Epithelial cell of prostate (primary cell): ENCODE measurements around the gene GDPD4.

Source experiments
- DNase-seq: peaks from one replicate; pipeline ENCODE4 v3.0.0-alpha.2; 2011; ENCODE audit warnings: low read depth, low spot score
- H3K27ac ChIP-seq: fragments of 450-650 bp; 2 replicates; pipeline ENCODE4 v1.5.1; 2017; ENCODE audit warnings: mild to moderate bottlenecking

The GDPD4 gene

DNA sequence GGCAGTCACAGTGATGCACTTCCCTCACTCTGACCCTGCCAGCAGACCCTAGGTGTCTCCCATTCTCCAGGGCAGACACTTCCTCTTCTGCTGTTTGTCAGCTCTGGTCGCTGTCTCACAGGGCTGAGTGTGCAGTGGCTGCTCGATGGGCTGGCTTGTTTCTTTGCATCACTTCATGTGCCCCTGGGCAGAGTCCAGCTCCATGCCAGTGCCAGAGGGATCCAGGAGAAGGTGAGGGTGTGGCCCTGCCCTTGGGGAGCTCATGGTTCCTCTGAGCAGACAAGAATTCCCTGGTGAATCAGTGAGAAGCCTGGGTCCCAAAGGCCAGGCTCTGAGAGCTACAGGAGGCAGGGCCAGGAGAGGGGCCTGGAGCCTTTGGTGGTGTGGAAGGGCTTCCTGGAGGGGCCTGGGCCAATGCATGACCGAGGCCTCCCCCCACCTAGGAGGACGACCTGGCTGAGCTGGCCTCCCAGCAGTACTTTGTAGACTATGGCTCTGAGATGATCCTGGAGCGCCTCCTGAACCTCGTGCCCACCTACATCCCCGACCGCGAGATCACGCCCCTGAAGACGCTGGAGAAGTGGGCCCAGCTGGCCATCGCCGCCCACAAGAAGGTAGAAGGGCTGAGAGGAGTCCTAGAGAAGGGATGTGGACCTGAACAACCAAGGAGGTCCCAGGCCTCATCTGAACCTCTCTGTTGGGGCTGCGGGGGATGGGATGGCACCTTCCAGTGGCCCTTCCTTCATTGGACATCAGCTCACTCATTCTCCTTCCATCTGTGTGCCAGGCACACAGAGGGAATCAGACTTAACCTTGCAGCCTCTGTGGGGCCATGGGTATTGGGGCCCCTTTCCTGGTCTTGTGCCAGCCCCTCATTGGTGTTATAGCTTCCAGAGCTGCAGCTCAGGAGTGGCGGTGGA lies 107.3 kb downstream of the GDPD4 start:
- DNase-seq: no peak
- no peak overlapping the region for H3K27ac ChIP-seq

DNA sequence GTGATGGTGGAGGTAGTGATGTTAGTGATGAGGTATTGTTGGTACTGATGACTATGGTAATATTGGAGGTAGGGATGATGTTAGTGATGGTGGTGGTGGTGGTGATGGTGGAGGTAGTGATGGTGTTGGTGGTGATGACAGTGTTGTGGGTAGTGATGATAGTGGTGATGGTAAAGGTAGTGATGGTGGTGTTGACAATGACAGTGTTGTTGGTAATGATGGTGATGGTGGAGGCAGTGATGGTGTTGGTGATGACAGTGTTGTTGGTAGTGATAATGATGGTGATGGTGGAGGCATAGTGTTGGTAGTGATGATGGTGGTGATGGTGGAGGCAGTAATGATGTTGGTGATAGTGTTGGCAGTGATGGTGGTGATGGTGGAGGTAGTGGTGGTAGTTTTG lies 108.3 kb downstream of the GDPD4 start:
- H3K27ac ChIP-seq: no peak overlapping the region
- no peak for DNase-seq

DNA sequence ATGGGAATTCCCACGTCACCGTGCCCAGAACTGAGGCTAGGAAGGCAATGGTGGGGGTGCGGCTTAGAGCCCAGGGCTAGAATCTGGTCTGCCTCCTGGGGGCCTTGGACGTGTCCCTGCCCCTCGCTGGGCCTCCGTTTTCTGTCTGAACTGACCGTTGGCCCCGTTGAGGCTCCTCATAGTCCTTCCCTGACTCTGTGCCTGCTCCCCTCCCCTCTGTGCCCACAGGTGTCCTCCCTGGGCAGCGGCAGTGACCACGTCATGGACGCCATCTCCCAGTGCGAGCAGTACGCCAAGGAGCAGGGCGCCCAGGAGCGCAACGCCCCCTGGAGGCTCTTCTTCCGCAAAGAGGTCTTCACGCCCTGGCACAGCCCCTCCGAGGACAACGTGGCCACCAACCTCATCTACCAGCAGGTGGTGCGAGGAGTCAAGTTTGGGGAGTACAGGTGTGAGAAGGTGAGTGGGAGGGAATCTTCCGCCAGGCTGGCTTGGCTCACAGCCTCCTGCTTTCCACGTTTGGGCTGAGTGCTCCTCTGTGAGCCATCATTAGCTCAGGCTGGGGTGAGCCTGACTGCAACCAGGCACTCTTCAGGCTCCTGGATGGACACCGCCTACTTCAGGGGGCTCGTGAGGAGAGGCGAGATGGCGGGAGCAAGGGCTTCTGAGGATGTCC lies 109.5 kb downstream of the GDPD4 start:
- peak; percentile 55 for DNase-seq
- peak overlapping the region; percentile 2 for H3K27ac ChIP-seq

DNA sequence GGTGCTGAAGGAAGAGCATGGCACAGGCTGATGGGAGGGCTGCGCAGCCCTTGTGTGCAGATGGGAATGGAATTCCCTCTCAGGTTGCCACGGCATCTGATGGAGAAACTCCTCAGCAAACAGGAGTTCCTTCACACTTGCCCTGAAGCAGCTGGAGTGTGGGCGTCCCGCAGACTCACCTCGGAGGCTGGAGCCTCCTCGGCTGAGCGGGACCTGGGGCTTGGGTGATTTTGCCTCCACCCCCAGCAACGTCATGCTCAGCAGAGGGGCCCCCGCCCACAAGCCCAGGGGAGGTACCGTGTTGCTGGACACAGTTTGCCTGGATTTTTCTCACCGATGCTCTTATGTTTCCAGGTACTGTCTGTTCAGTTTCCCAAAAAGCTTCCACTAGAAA lies 110.1 kb downstream of the GDPD4 start:
- H3K27ac ChIP-seq: peak overlapping the region; percentile 2
- no peak for DNase-seq

DNA sequence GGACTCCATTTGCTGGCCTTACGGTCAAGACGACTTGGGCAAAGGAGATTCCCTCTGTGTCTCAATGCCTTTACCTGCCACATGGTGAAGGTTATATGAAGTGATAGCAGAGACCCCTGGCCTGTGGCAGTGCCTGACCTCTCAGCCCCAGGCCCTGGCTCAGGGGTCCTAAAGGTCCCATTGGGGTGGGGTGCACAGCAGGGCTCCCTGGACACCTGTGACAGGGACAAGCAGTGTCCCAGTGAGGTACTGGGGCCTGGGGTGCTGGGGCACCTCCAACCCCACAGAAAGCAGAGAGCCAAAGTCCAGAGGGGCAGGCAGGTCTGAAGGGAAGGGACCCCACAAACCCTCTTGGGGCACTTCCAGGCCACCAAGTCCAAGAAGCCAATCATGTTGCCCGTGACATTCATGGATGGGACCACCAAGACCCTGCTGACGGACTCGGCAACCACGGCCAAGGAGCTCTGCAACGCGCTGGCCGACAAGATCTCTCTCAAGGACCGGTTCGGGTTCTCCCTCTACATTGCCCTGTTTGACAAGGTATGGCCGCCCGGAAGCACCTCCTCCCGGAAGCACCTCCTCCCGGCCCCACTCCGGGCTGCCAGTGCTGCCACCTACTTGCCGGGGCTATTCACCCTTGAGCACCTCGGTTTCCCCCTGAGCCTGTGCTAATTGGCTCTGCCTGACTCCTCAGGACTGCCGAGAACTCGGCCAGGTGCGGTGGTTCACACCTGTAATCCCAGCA lies 111.0 kb downstream of the GDPD4 start:
- H3K27ac ChIP-seq: no peak overlapping the region
- DNase-seq: no peak

DNA sequence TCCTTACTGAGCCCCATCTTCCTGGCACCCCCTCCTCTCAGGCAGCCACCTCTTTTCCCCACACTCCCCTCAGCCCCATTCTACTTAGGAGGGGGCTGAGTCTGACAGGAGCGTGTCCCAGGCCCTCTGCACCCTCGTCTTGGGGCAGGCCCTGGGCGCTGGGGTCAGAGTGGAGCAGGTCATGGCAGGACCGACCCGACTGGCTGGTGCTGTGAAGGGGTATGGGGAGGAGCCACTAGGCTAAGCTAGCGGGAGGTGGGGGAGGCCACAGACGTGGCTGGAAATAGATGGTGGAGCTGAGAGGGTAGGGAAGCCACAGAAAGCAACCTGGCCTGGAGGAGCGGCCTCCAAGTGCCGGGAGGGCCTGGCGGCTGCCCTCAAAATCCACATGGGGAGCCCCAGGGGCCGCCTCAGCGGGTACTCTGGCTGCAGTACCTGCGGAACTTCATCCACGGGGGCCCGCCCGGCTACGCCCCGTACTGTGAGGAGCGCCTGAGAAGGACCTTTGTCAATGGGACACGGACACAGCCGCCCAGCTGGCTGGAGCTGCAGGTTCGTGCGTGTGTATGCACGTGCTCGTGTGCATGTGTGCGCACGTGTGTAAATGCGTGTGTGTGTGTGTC lies 111.8 kb downstream of the GDPD4 start:
- no peak overlapping the region for H3K27ac ChIP-seq
- no peak for DNase-seq

DNA sequence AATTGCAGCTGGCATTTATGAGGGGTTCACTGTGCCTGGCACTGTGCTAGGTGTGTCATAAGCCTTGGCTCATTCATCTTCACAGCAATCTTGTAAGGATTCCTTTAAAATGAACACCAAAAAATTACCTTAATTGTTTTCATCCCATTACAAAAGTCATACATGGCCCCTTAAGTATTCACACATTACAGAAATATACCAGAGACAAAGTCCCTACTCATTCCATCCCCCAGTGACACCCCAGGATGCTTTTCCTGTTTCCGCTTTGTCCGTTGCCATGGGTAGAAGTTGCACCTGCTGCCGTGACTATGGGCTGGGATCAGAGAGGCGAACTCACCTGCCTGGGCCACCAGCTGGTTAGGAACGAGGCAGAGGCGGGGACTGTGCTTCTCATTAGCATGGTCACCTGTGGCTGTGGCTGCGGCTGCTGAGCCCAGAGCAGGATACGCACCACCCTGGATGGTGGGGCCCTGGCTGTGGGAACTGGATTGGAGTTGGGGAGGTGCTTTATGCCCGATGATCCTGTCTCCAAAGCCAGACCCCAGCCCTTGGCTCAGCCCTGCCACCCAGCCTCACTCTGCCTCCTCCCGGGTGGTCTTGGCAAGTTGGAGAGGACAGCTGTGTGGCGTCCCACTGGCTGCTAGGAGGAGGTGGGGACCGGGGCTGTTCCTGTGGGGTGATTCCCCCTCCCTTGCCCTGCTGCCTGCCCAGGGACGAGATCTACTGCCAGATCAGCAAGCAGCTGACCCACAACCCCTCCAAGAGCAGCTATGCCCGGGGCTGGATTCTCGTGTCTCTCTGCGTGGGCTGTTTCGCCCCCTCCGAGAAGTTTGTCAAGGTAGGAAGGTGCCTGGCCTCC lies 112.6 kb downstream of the GDPD4 start:
- H3K27ac ChIP-seq: no peak overlapping the region
- no peak for DNase-seq

DNA sequence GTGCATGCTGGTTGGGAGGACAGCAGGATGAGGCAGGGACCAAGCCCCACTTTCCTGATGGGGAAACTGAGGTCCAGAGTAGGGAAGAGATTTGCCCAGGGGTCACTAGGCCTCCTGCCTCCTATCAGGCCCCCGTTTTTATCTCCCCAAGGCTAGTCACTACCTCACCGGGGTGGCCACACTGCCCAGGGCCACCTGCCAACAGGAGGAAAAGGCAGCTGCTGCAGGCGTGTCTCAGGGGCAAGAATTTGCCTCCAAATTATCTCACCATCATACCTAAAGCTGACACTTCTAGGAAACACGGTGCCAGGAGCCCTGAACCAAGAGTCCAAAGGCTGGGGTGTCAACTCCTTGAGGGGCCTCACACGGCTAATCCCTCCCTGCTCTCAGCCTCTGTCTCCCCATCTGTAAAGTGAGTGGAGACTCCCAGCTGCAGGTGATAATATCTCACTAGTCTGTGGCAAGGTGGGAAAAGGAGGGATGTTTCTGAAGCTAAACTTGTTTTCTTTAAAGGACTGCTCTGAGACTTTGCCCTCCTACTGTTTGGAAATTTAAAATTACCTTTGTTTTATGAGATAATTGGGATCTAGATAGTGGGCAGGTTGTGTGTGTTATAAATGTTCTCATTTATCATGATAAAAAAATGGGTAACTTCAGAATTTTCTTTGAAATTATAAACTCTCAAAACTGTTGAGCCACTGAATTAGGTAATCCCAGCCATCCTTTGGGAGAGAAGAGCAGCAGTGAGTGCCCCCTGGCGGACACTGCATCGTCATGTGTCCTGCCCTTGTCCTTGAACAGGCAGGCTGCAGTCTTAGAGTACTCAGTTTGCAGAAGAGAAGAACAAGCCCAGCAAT lies 113.5 kb downstream of the GDPD4 start:
- no peak overlapping the region for H3K27ac ChIP-seq
- DNase-seq: no peak

DNA sequence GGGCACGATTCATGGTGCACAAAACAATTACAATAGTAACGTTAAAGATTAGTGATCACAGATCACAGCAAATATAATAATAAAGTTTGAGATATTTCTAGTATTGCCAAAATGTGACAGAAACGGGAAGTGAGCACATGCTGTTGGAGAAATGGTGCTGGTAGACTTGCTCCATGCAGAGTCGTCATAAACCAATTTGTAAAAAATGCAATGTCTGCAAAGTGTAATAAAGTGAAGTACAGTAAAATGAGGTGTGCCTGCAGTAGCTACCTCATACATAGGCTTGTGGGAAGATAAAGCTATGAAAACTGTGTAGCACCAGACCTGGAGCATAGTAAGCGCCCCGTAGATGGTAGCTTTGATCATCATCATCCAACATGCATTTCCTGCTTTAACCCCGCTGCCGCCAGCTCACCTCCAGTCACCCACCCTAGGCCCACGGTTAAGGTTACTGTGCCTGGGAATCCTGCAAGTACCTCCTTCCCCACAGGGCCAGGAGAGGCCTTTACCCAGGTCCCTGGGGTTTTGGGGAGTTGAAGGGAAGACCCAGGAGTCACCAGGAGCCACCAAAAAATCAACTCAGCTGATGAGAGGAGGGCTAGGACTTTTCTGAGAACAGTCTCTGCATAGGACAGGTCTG lies 114.3 kb downstream of the GDPD4 start:
- no peak for DNase-seq
- no peak overlapping the region for H3K27ac ChIP-seq

DNA sequence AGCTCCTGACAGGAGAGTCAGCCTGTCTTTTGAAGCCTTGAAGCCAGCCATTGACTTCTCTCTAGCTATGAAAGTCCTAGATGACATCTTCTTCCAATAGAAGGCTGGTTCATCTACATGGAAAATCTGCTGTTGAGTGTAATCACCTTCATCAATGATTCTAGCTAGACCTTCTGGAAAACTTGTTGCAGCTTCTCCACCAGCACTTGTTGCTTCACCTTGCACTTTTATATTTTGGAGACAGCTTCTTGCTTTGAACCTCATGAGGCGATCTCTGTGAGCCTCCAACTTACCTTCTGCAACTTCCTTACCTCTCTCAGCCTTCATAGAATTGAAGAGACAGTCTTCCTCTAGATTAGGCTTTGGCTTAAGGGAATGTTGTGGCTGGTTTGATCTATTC lies 115.2 kb downstream of the GDPD4 start:
- no peak for DNase-seq
- no peak overlapping the region for H3K27ac ChIP-seq

DNA sequence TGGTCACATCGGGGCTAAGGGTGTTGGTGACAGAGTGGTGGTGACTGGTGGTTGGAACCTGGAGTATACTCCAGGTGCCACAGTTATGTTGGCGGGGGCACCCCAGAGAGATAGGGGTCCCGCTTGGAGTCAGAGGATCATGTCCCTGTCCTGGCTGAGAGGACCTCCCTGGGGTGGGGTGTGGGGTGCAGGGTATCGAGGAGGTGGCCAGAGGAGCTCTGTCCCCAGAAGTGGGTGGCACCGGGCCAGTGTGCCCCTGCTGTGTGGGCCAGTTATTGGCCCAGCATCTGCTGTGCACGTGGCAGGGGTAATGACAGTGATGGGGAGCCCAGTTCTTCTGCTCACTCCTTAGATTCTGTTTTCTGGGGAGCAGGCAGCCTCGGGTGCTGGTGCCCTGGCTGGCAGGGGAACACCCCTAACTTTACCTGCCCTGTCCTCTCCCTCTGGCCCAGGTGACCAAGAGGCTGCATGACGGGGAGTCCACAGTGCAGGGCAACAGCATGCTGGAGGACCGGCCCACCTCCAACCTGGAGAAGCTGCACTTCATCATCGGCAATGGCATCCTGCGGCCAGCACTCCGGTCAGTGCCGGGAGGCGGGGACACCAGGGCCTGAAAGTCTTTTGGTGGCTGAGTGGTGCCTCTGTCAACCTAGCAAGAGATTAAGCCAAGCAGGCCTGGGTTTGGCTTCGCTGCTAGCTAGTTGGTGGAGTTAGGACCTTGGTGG lies 117.2 kb downstream of the GDPD4 start:
- H3K27ac ChIP-seq: no peak overlapping the region
- no peak for DNase-seq

DNA sequence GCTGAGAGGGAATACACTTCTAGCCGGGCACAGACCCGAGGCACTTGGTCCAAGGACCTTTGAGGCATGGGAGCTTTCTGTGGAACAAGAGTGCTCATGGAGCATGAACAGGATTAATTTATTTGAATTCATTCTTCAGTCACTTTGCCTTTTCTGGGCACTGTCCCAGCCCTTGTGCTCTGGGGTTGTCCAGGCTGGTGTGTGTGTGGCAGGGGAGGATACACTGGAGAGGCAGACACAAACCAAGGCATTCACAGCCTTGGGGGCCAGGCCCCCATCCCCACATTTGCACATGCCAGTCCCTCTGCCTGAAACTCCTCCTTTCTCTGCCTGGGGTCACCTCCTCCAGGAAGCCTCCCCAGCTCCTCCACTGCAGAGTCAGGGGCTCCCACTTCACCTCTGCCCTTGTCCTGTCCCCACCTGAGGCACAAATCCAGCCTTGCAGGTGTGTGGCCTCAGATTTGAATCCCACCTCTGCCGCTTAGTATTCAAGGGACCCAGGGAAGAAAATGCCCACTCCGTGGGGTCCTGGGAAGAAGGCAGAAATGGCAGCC lies 118.0 kb downstream of the GDPD4 start:
- no peak overlapping the region for H3K27ac ChIP-seq
- no peak for DNase-seq

DNA sequence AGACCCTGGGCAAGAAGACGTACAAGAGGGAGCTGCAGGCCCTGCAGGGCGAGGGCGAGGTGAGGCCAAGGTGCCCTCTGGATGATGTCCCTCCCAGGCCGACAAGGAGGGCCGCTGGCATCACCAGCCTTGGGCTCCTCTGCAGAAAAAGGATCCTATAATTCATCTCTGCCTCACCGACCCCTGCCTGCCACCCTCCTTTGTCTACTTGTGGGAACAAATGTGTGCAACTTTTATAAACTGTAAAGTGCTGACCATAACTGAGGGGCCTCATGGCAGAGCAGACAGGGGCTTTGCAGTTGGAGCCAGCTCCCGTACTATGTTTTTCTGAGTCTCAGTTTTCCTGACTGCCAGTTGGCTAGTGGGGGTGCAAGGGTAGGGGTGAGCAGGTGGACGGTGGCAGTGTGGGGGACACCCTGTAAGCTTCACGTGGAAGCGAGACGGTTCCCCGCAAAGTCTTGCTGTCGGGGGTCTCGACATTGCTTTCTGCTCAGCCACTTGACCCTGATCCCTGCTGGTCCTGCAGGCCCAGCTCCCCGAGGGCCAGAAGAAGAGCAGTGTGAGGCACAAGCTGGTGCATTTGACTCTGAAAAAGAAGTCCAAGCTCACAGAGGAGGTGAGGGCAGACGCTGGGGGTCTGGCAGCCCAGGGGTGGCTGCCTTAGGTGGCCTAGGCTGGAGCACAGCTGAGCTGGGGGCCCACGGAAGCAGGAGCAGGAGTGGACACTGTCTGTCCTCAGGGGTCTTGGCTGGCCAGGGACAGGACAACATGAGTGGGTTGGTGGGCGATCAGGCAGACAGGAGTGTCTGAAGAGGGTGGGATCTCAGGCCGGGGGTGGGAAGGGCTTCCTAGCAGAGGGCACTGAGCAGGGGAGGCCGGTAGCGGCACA lies 118.7 kb downstream of the GDPD4 start:
- H3K27ac ChIP-seq: no peak overlapping the region
- no peak for DNase-seq

DNA sequence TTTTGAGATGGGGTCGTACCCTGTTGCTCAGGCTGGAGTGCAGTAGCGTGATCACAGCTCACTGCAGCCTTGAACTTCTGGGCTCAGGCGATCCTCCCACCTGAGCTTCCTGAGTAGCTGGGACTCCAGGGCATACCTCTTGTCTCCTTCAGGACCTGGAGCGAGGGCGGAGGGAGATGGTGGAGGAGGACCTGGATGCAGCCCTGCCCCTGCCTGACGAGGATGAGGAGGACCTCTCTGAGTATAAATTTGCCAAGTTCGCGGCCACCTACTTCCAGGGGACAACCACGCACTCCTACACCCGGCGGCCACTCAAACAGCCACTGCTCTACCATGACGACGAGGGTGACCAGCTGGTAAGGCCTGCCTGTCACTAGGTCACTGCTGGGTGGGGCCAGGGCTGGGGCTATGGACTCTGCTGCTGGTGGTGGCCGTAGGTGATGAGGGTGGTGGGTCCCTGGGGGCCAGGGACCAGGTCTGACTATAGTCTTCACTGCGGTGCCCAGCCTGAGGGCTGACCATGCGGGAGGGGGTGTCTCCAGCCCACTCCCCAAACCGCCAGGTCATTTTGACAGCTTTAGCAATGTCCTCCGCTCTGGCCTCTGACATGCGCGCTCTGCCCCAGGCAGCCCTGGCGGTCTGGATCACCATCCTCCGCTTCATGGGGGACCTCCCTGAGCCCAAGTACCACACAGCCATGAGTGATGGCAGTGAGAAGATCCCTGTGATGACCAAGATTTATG lies 119.5 kb downstream of the GDPD4 start:
- DNase-seq: no peak
- no peak overlapping the region for H3K27ac ChIP-seq

DNA sequence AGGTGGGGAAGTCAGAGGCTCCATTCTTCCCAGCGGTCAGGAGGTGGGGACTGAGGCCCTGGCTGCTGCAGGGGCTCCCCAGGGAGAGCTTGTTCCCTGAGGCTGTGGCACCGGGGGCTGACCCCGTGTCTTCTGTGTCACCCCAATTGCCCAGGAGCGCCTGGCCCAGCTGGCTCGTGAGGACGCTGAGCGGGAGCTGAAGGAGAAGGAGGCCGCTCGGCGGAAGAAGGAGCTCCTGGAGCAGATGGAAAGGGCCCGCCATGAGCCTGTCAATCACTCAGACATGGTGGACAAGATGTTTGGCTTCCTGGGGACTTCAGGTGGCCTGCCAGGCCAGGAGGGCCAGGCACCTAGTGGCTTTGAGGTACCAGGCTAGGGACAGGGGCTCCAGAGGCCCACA lies 120.3 kb downstream of the GDPD4 start:
- DNase-seq: no peak
- H3K27ac ChIP-seq: no peak overlapping the region

DNA sequence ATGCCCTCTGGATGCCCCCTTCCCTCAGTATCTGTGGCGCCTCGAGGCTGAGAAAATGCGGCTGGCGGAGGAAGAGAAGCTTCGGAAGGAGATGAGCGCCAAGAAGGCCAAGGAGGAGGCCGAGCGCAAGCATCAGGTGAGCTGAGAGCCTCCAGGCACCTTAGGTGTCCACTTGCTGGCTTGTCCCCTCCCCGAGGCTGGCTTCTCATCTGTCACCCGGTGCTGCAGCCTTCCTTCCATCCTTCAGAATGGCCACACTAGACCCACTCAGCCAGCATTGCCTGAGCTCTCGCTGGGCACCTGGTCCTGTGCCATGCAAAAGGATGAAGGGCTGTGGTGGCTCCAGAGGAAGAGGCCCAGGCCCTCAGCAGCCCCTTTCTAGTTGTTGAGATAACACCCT lies 121.1 kb downstream of the GDPD4 start:
- no peak overlapping the region for H3K27ac ChIP-seq
- no peak for DNase-seq
